ENCODE results near the gene PITPNM3. TPM values are rescaled to one million over a fixed set of nuclear protein-coding genes. Genes with fewer than 3 reads are reported as not detected.

The PITPNM3 gene
- total and polyA plus RNA-seq, 2 of the 8 experiments (the other 6 are each of a cell fraction or from before 2014, with no cell fraction given), result 1.7 to 3.1 TPM

GRCh38 chr17:6507535-6507934 lies 48.8 kb downstream of the PITPNM3 start:
- no peak overlapping the region for H2BK15ac ChIP-seq (ENCODE audit: low read length)
- no peak overlapping the region for H3K14ac ChIP-seq (ENCODE audit: insufficient read length)
- WGBS, 2 experiments (ENCODE audit: extremely low coverage in 1 of 2, insufficient coverage in 1 of 2, insufficient read length in 1 of 2, insufficient replicate concordance in 2 of 2, low coverage in 1 of 2, low lambda C conversion rate in 2 of 2, missing lambda C conversion rate in 1 of 2), result 81% methylated on average over 7 of the region's 7 CpGs; no CpG with 5 or more reads in 1 of the 2 experiments
- H3K9me3 ChIP-seq (ENCODE audit: insufficient read depth in 2 of 2, low read depth in 1 of 2, low read length in 1 of 2), result no peaks in the 10 kb centered on the region; a peak in 1 of 4 replicates
- H3K79me2 ChIP-seq (ENCODE audit: control insufficient read depth in 1 of 2, insufficient read depth in 2 of 2, low read length in 2 of 2), result no peaks in the 10 kb centered on the region
- DNase-seq (ENCODE audit: low read depth in 1 of 2, low spot score in 2 of 2), result no peak
- H3K56ac ChIP-seq (replicated peaks; ENCODE audit: insufficient read length, low read depth, low read length), result no peak overlapping the region
- H4K8ac ChIP-seq (ENCODE audit: extremely low read depth, insufficient read depth, low read length), result no peak overlapping the region
- no peaks in the 10 kb centered on the region for H3K27me3 ChIP-seq (replicated peaks in 1 of 4; ENCODE audit: control insufficient read depth in 3 of 4, extremely low read depth in 1 of 4, insufficient read depth in 3 of 4, low read length in 3 of 4)
- no peak overlapping the region for H3K4me3 ChIP-seq (ENCODE audit: extremely low read depth in 1 of 4, insufficient read depth in 2 of 4, low read depth in 3 of 4, low read length in 4 of 4)
- no peaks in the 10 kb centered on the region for H4K20me1 ChIP-seq (replicated peaks in 1 of 2; ENCODE audit: control insufficient read depth in 1 of 2, insufficient read depth in 2 of 2, low read length in 2 of 2)
- H2AK5ac ChIP-seq (ENCODE audit: low read depth, low read length), result no peak overlapping the region
- no peak overlapping the region for H2BK20ac ChIP-seq (ENCODE audit: low read length)
- no peak overlapping the region for H3K9ac ChIP-seq (replicated peaks in 1 of 4; ENCODE audit: extremely low read depth in 1 of 4, low read depth in 3 of 4, low read length in 3 of 4)
- FAIRE-seq, result no peak
- no peak overlapping the region for H3K27ac ChIP-seq (ENCODE audit: low read depth, low read length)
- H3K4ac ChIP-seq (replicated peaks; ENCODE audit: insufficient read length, low read depth, low read length), result no peak overlapping the region
- H2BK5ac ChIP-seq (ENCODE audit: low read depth, low read length), result no peak overlapping the region
- H2BK120ac ChIP-seq (replicated peaks; ENCODE audit: low read depth, low read length), result no peak overlapping the region
- no peaks in the 10 kb centered on the region; the same call in 1 of the 2 replicates for H3K23me2 ChIP-seq (ENCODE audit: low read depth, low read length)
- H4K5ac ChIP-seq (ENCODE audit: insufficient read length, low read depth, low read length), result no peak overlapping the region
- no peak overlapping the region for H4K91ac ChIP-seq (replicated peaks; ENCODE audit: insufficient read length, low read length)
- no peak overlapping the region for H2AFZ ChIP-seq (ENCODE audit: low read length)
- H3K36me3 ChIP-seq (ENCODE audit: control insufficient read depth in 2 of 4, insufficient read depth in 4 of 4, low read length in 3 of 4), result no peaks in the 10 kb centered on the region
- H2BK12ac ChIP-seq (ENCODE audit: low read depth, low read length), result no peak overlapping the region
- no peak overlapping the region for H3K18ac ChIP-seq (ENCODE audit: extremely low read depth, low read length)
- H3K4me2 ChIP-seq (ENCODE audit: insufficient read depth in 1 of 2, low read depth in 2 of 2, low read length in 2 of 2), result no peak overlapping the region
- ChIA-PET POLR2A (ENCODE audit: partially characterized antibody) (no interaction called here), CTCF (ENCODE audit: partially characterized antibody) (interaction anchor here (0.8 to 1.6 kb wide), 3 partner anchors 12 to 55 kb away, joined by 3 to 6 read pairs (median 3); no protein-coding TSS in a partner anchor)
- H3K4me1 ChIP-seq (replicated peaks in 1 of 4; ENCODE audit: control insufficient read depth in 3 of 4, insufficient read depth in 4 of 4, low read length in 3 of 4), result peaks cover 2 to 13% (median 7%) of the 10 kb centered on the region in 4 experiments; a peak in 4 of 7 replicates
- H3K79me1 ChIP-seq (ENCODE audit: low read depth, low read length), result no peaks in the 10 kb centered on the region
- no peak for TF ChIP-seq RFX5 (IDR thresholded peaks at IDR 0.05; ENCODE audit: borderline replicate concordance, low read depth, low read length)
- TF ChIP-seq MAX (IDR thresholded peaks at IDR 0.05), result no peak
- no peak for TF ChIP-seq HDAC2 (IDR thresholded peaks at IDR 0.05; ENCODE audit: borderline replicate concordance in 1 of 2, low read depth in 2 of 2, low read length in 2 of 2)
- no peak for TF ChIP-seq RBBP5 (IDR thresholded peaks at IDR 0.05; ENCODE audit: borderline replicate concordance, low read depth, low read length)
- no peak for TF ChIP-seq SIN3A (conservative IDR thresholded peaks at IDR 0.05 in 1 of 2, IDR thresholded peaks at IDR 0.05 in 1 of 2; ENCODE audit: low read depth in 1 of 2, low read length in 2 of 2)
- no peak for TF ChIP-seq MAFK (IDR thresholded peaks at IDR 0.05; ENCODE audit: low read depth, low read length)
- no peak for TF ChIP-seq JUN (IDR thresholded peaks at IDR 0.05; ENCODE audit: low read depth, low read length)
- H3K23ac ChIP-seq (ENCODE audit: insufficient read length), result no peak overlapping the region
